HepG2 (cell line): ENCODE results near the gene GAL3ST1. TPM values are rescaled to one million over a fixed set of nuclear protein-coding genes. Genes with fewer than 3 reads are reported as not detected.

Source experiments
- ATAC-seq: fragments of 200-7000 bp; cut with Tn5 transposase; 3 replicates; pipeline ENCODE4 v1.9.1; 2020; ENCODE audit warnings: mild to moderate bottlenecking, moderate library complexity
- BruUV-seq: library from RNA; stranded (reverse); fragments of 400-500 nt; replicated peaks from 2 replicates; lab custom pipeline; 2021; lab: Mats Ljungman, UMichigan
- CTCF ChIA-PET: fragments of 300-600 bp; formaldehyde crosslinking; extraction: SDS; loops from one replicate; lab custom pipeline; 2021; ENCODE audit warnings: low total read pairs, inconsistent platforms, low intra/inter-chr PET ratio; lab: Yijun Ruan, JAX
- POLR2A ChIA-PET: fragments of 350-600 bp; sonication (Branson Sonifier 250); formaldehyde crosslinking; loops from one replicate; lab custom pipeline; 2020; ENCODE audit warnings: antibody characterized with exemption, inconsistent platforms; lab: Yijun Ruan, JAX
- DNase-seq: peaks from one replicate; pipeline ENCODE4 v3.0.0-alpha.2; 2015; ENCODE audit warnings: low spot score
- FAIRE-seq: peaks from 3 replicates; lab custom pipeline; 2011; peaks lifted over from hg19 to GRCh38; lab: Jason Lieb, UNC
- H2AFZ ChIP-seq: one replicate; pipeline ENCODE4 v1.6.1; 2011; ENCODE audit warnings: low read length, inconsistent platforms
- H3K27ac ChIP-seq: fragments of 300-600 bp; 3 replicates; pipeline ENCODE4 v1.8.0; 2011; ENCODE audit warnings: mixed run types, mild to moderate bottlenecking, mixed read lengths, low read length, inconsistent platforms; ENCODE audit not compliant: insufficient read depth; ENCODE audit errors: extremely low read length
- H3K27me3 ChIP-seq, 2 experiments: fragments of 200-600 bp in 1 of 2; 2 replicates in 1 of 2; 3 replicates in 1 of 2; pipeline versions ENCODE4 v1.6.0 to v1.8.0; 2011; ENCODE audit warnings: low read length in 2 of 2, mild to moderate bottlenecking in 2 of 2, moderate library complexity in 2 of 2, inconsistent platforms in 1 of 2; ENCODE audit not compliant: insufficient read depth in 2 of 2, control insufficient read depth in 1 of 2
- H3K36me3 ChIP-seq, 2 experiments: fragments of 200-600 bp in 1 of 2; replicated peaks in 1 of 2; 2 replicates in 1 of 2; 3 replicates in 1 of 2; pipeline versions ENCODE4 v1.5.1 to v1.8.0; 2011; ENCODE audit warnings: low read length in 2 of 2, inconsistent platforms in 1 of 2; ENCODE audit not compliant: insufficient read depth in 2 of 2, control insufficient read depth in 1 of 2
- H3K4me1 ChIP-seq: 2 replicates; pipeline ENCODE4 v1.5.1; 2012; ENCODE audit warnings: low read length, inconsistent platforms; ENCODE audit not compliant: insufficient read depth
- H3K4me2 ChIP-seq: 2 replicates; pipeline ENCODE4 v1.6.0; 2011; ENCODE audit warnings: low read depth, low read length, inconsistent platforms
- H3K4me3 ChIP-seq, 3 experiments: fragments of 200-600 bp in 1 of 3; sonication (generic), shearing (Covaris generic) in 1 of 3; replicated peaks in 1 of 3; 2 replicates each; pipeline ENCODE4 v1.5.1; 2011 to 2016; ENCODE audit warnings: low read length in 3 of 3, inconsistent platforms in 2 of 3, low read depth in 2 of 3, mild to moderate bottlenecking in 2 of 3, control low read depth in 1 of 3, mixed read lengths in 1 of 3; ENCODE audit not compliant: insufficient read depth in 1 of 3
- H3K79me2 ChIP-seq: one replicate; pipeline ENCODE4 v1.6.1; 2011; ENCODE audit warnings: low read length, inconsistent platforms; ENCODE audit not compliant: insufficient read depth
- H3K9ac ChIP-seq: 2 replicates; pipeline ENCODE4 v1.6.0; 2011; ENCODE audit warnings: mild to moderate bottlenecking, low read depth, low read length, inconsistent platforms; ENCODE audit not compliant: insufficient read depth
- H3K9me3 ChIP-seq: 2 replicates; pipeline ENCODE4 v1.5.1; 2012; ENCODE audit warnings: mild to moderate bottlenecking, low read length
- H4K20me1 ChIP-seq: 2 replicates; pipeline ENCODE4 v1.6.0; 2011; ENCODE audit warnings: inconsistent platforms, mild to moderate bottlenecking, low read length, moderate library complexity; ENCODE audit not compliant: insufficient read depth
- AHDC1 ChIP-seq: sonication (generic); formaldehyde crosslinking; IDR thresholded peaks from 2 replicates; pipeline ENCODE4 v1.5.1; 2020; ENCODE audit warnings: mild to moderate bottlenecking, missing genetic modification reagents, borderline replicate concordance
- ARHGAP35 ChIP-seq: sonication (generic); formaldehyde crosslinking; IDR thresholded peaks from 2 replicates; pipeline ENCODE4 v1.9.0; 2022; ENCODE audit warnings: mild to moderate bottlenecking, inconsistent platforms, moderate library complexity, missing genetic modification reagents, borderline replicate concordance
- CBFB ChIP-seq: sonication (generic); formaldehyde crosslinking; IDR thresholded peaks from 2 replicates; pipeline ENCODE4 v1.4.0; 2020; ENCODE audit warnings: missing genetic modification reagents
- E2F1 ChIP-seq: sonication (generic); formaldehyde crosslinking; IDR thresholded peaks from 2 replicates; pipeline ENCODE4 v1.5.0; 2020; ENCODE audit warnings: missing genetic modification reagents
- HOXA3 ChIP-seq: sonication (generic); formaldehyde crosslinking; IDR thresholded peaks from 2 replicates; pipeline ENCODE4 v1.5.0; 2020; ENCODE audit warnings: missing genetic modification reagents
- KAT7 ChIP-seq: IDR thresholded peaks from 2 replicates; pipeline ENCODE4 v1.6.1; 2018; ENCODE audit warnings: borderline replicate concordance, missing compliant biosample characterization
- KDM3A ChIP-seq: IDR thresholded peaks from 2 replicates; pipeline ENCODE4 v1.6.1; 2018; ENCODE audit warnings: low read depth, missing compliant biosample characterization
- SMARCE1 ChIP-seq: fragments of 450-650 bp; IDR thresholded peaks from 2 replicates; pipeline ENCODE4 v1.6.1; 2017; ENCODE audit warnings: borderline replicate concordance
- THAP7 ChIP-seq: sonication (generic); formaldehyde crosslinking; IDR thresholded peaks from 2 replicates; pipeline ENCODE4 v1.8.1; 2023; ENCODE audit warnings: mild to moderate bottlenecking, missing genetic modification reagents
- ZBTB3 ChIP-seq: sonication (generic); formaldehyde crosslinking; IDR thresholded peaks from 2 replicates; pipeline ENCODE4 v1.4.0; 2020; ENCODE audit warnings: low read depth, mild to moderate bottlenecking, moderate library complexity, missing genetic modification reagents, borderline replicate concordance
- ZFYVE20 ChIP-seq: sonication (generic); formaldehyde crosslinking; IDR thresholded peaks from 2 replicates; pipeline ENCODE4 v1.8.0; 2023; ENCODE audit warnings: low read depth, mild to moderate bottlenecking, moderate library complexity, missing genetic modification reagents, borderline replicate concordance
- ZNF609 ChIP-seq: sonication (generic); formaldehyde crosslinking; IDR thresholded peaks from 2 replicates; pipeline ENCODE4 v1.4.0; 2020; ENCODE audit warnings: mild to moderate bottlenecking, missing genetic modification reagents, borderline replicate concordance
- ZNF746 ChIP-seq: sonication (generic); formaldehyde crosslinking; IDR thresholded peaks from 2 replicates; pipeline ENCODE4 v1.8.0; 2022; ENCODE audit warnings: mild to moderate bottlenecking, missing genetic modification reagents
- in situ Hi-C: cut with HindIII; loops from 2 replicates; pipeline ENCODE4 v1.10.0; 2017; ENCODE audit warnings: low pct_unique_long_range_greater_than_20kb; ENCODE audit not compliant: extremely low pct_ligation_motif_present
- intact Hi-C: fragments of 100-400 bp; cut with micrococcal nuclease; formaldehyde crosslinking; loops from one replicate; pipeline ENCODE4 v1.10.0; 2022; ENCODE audit not compliant: unreplicated experiment
- polyA plus RNA-seq, 8 experiments: library from polyadenylated mRNA; depleted of rRNA in 3 of 8; stranded (reverse) in 7 of 8; unstranded in 1 of 8; fragments of >200 nt; fragmentation: Illumina TruSeq in 4 of 8; extraction: Trizol in 4 of 8; gene quantifications; 2 replicates each; pipeline versions ENCODE4 v1.2.1 to v1.2.3, GENCODE V29; 2011 to 2016; ENCODE audit warnings: low read depth in 4 of 8, missing spikeins in 1 of 8, mixed read lengths in 1 of 8; ENCODE audit not compliant: insufficient read depth in 1 of 8
- total RNA-seq, 5 experiments: library from RNA; depleted of rRNA; stranded (reverse); fragments of >200 nt; fragmentation: Illumina TruSeq; extraction: Trizol; gene quantifications; 2 replicates each; pipeline ENCODE4 v1.2.3, GENCODE V29; 2016; ENCODE audit warnings: low read depth in 1 of 5

Gene GAL3ST1
- total and polyA plus RNA-seq, 2 of the 13 experiments (the other 11 are each of a cell fraction or from before 2014, with no cell fraction given): 4.4 to 14.7 TPM

- FAIRE-seq (no peak), ATAC-seq (no peak), DNase-seq (no peak)
- POLR2A ChIA-PET: no interaction called here
- Histone ChIP-seq H3K27ac (no peak overlapping the region), H4K20me1 (no peaks in the 10 kb centered on the region), H3K36me3 (no peaks in the 10 kb centered on the region), H3K4me1 (peaks cover 17% of the 10 kb centered on the region), H3K79me2 (no peaks in the 10 kb centered on the region), H3K4me3 (no peak overlapping the region), H3K9me3 (no peaks in the 10 kb centered on the region), H3K9ac (no peak overlapping the region), H3K27me3 (no peaks in the 10 kb centered on the region; a peak in 2 of 5 replicates), H3K4me2 (no peak overlapping the region), H2AFZ (no peak overlapping the region)
- BruUV-seq: no TSS peak
- in situ Hi-C loops: no loop called here
- intact Hi-C loops: no loop called here
- CTCF ChIA-PET: no interaction called here
- TF ChIP-seq E2F1 (CRISPR knock-in tag) (no peak), CBFB (CRISPR knock-in tag) (no peak), SMARCE1 (no peak), ZBTB3 (CRISPR knock-in tag) (no peak), ZNF609 (CRISPR knock-in tag) (no peak), ARHGAP35 (CRISPR knock-in tag) (no peak), HOXA3 (no peak), THAP7 (CRISPR knock-in tag) (no peak), ZNF746 (no peak), ZFYVE20 (no peak), KAT7 (CRISPR knock-in tag) (no peak), KDM3A (CRISPR knock-in tag) (no peak), AHDC1 (CRISPR knock-in tag) (no peak)
These were observed 40.4 kb upstream of the GAL3ST1 start for GRCh38 chr22:30614879-30615278.
